ENCODE results near the gene FGFR2.

Gene FGFR2

GRCh38 chr10:121596689-121597503 lies 1.3 kb downstream of the FGFR2 start:
- TF ChIP-seq CTCF (IDR thresholded peaks at IDR 0.05; ENCODE audit: low read depth, low read length), result peak; percentile 21
- no peak for DNase-seq (ENCODE audit: low read depth, low spot score)
- in situ Hi-C loops (cut with HindIII; ENCODE audit: low sequenced_read_pairs), result no loop called here
- H3K4me3 ChIP-seq (ENCODE audit: low read depth, low read length), result peak overlapping the region; percentile 38

GRCh38 chr10:121595806-121596688 lies 2.2 kb downstream of the FGFR2 start:
- H3K4me3 ChIP-seq (ENCODE audit: low read depth, low read length), result peak overlapping the region; percentile 26
- DNase-seq (ENCODE audit: low read depth, low spot score), result no peak
- no peak for TF ChIP-seq CTCF (IDR thresholded peaks at IDR 0.05; ENCODE audit: low read depth, low read length)
- in situ Hi-C loops (cut with HindIII; ENCODE audit: low sequenced_read_pairs), result no loop called here

GRCh38 chr10:121595351-121595805 lies 2.9 kb downstream of the FGFR2 start:
- in situ Hi-C loops (cut with HindIII; ENCODE audit: low sequenced_read_pairs), result no loop called here

GRCh38 chr10:121594623-121595350 lies 3.5 kb downstream of the FGFR2 start:
- in situ Hi-C loops (cut with HindIII; ENCODE audit: low sequenced_read_pairs), result no loop called here
- DNase-seq (ENCODE audit: low read depth, low spot score), result no peak
- no peak overlapping the region for H3K4me3 ChIP-seq (ENCODE audit: low read depth, low read length)
- no peak for TF ChIP-seq CTCF (IDR thresholded peaks at IDR 0.05; ENCODE audit: low read depth, low read length)

More at GRCh38 chr10:121595351-121595805, 2.9 kb downstream of the FGFR2 start:
- no peak overlapping the region for H3K4me3 ChIP-seq (ENCODE audit: low read depth, low read length)
- TF ChIP-seq CTCF (IDR thresholded peaks at IDR 0.05; ENCODE audit: low read depth, low read length), result no peak
- no peak for DNase-seq (ENCODE audit: low read depth, low spot score)

- in situ Hi-C loops (cut with HindIII; ENCODE audit: low sequenced_read_pairs), result no loop called here
- DNase-seq (ENCODE audit: low read depth, low spot score), result no peak
- TF ChIP-seq CTCF (IDR thresholded peaks at IDR 0.05; ENCODE audit: low read depth, low read length), result no peak
- no peak overlapping the region for H3K4me3 ChIP-seq (ENCODE audit: low read depth, low read length)
These were observed 4.2 kb downstream of the FGFR2 start for GRCh38 chr10:121594076-121594475.
